ENCODE results near the gene ILF3.

DNA sequence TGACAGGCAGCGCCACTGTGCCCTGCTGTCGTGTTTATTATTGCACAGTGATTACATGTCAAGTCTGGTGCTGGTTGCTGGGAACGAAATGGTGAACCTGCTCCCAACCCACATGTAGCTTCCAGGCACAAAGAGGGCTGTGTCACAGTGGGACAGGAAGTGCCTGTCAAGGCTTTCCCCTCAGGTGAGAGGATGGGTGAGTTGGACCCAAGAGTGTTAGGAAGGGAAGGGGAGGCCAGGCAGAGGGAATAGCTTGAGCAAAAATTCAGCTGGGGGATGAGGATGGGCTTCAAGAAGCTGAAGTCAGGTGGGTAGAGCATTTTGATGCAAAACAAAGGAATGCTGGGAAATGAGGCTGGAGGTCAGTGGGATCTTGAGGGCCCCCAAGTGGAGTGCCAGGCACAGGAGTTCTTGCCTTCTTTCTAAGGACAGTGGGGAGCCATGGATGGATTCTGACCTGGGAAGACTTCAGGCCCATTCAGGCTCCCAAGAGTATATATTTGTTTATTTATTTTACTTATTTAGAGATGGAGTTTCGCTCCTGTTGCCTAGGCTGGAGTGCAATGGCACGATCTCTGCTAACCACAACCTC lies 38.6 kb downstream of the ILF3 start:
- TF ChIP-seq TBP (CRISPR knock-in tag; IDR thresholded peaks at IDR 0.05) (no peak), CTCF (CRISPR knock-in tag; IDR thresholded peaks at IDR 0.05) (no peak), ZNF768 (CRISPR knock-in tag; IDR thresholded peaks at IDR 0.05) (no peak), PBX3 (CRISPR knock-in tag; IDR thresholded peaks at IDR 0.05; ENCODE audit: borderline replicate concordance) (no peak), DZIP1 (CRISPR knock-in tag; IDR thresholded peaks at IDR 0.05) (no peak), ELF1 (CRISPR knock-in tag; IDR thresholded peaks at IDR 0.05) (no peak), ZNF496 (CRISPR knock-in tag; IDR thresholded peaks at IDR 0.05; ENCODE audit: insufficient replicate concordance) (no peak), RAD21 (CRISPR knock-in tag; IDR thresholded peaks at IDR 0.05) (no peak), ZNF501 (CRISPR knock-in tag; IDR thresholded peaks at IDR 0.05) (no peak), ZNF562 (CRISPR knock-in tag; IDR thresholded peaks at IDR 0.05; ENCODE audit: borderline replicate concordance) (no peak), NBN (conservative IDR thresholded peaks at IDR 0.05) (no peak)
- TF ChIP-seq, protein P1, sequence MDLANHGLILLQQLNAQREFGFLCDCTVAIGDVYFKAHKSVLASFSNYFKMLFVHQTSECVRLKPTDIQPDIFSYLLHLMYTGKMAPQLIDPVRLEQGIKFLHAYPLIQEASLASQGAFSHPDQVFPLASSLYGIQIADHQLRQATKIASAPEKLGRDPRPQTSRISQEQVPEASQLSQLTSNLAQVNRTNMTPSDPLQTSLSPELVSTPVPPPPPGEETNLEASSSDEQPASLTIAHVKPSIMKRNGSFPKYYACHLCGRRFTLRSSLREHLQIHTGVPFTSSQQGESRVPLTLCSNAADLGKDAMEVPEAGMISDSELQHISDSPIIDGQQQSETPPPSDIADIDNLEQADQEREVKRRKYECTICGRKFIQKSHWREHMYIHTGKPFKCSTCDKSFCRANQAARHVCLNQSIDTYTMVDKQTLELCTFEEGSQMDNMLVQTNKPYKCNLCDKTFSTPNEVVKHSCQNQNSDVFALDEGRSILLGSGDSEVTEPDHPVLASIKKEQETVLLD (CRISPR knock-in tag; IDR thresholded peaks at IDR 0.05; ENCODE audit: low read depth): no peak
- TF ChIP-seq, protein P2, sequence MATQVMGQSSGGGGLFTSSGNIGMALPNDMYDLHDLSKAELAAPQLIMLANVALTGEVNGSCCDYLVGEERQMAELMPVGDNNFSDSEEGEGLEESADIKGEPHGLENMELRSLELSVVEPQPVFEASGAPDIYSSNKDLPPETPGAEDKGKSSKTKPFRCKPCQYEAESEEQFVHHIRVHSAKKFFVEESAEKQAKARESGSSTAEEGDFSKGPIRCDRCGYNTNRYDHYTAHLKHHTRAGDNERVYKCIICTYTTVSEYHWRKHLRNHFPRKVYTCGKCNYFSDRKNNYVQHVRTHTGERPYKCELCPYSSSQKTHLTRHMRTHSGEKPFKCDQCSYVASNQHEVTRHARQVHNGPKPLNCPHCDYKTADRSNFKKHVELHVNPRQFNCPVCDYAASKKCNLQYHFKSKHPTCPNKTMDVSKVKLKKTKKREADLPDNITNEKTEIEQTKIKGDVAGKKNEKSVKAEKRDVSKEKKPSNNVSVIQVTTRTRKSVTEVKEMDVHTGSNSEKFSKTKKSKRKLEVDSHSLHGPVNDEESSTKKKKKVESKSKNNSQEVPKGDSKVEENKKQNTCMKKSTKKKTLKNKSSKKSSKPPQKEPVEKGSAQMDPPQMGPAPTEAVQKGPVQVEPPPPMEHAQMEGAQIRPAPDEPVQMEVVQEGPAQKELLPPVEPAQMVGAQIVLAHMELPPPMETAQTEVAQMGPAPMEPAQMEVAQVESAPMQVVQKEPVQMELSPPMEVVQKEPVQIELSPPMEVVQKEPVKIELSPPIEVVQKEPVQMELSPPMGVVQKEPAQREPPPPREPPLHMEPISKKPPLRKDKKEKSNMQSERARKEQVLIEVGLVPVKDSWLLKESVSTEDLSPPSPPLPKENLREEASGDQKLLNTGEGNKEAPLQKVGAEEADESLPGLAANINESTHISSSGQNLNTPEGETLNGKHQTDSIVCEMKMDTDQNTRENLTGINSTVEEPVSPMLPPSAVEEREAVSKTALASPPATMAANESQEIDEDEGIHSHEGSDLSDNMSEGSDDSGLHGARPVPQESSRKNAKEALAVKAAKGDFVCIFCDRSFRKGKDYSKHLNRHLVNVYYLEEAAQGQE (IDR thresholded peaks at IDR 0.05; ENCODE audit: borderline replicate concordance in 1 of 2, low read depth in 1 of 2, low read length in 2 of 2): no peak
- TF ChIP-seq, protein P3, sequence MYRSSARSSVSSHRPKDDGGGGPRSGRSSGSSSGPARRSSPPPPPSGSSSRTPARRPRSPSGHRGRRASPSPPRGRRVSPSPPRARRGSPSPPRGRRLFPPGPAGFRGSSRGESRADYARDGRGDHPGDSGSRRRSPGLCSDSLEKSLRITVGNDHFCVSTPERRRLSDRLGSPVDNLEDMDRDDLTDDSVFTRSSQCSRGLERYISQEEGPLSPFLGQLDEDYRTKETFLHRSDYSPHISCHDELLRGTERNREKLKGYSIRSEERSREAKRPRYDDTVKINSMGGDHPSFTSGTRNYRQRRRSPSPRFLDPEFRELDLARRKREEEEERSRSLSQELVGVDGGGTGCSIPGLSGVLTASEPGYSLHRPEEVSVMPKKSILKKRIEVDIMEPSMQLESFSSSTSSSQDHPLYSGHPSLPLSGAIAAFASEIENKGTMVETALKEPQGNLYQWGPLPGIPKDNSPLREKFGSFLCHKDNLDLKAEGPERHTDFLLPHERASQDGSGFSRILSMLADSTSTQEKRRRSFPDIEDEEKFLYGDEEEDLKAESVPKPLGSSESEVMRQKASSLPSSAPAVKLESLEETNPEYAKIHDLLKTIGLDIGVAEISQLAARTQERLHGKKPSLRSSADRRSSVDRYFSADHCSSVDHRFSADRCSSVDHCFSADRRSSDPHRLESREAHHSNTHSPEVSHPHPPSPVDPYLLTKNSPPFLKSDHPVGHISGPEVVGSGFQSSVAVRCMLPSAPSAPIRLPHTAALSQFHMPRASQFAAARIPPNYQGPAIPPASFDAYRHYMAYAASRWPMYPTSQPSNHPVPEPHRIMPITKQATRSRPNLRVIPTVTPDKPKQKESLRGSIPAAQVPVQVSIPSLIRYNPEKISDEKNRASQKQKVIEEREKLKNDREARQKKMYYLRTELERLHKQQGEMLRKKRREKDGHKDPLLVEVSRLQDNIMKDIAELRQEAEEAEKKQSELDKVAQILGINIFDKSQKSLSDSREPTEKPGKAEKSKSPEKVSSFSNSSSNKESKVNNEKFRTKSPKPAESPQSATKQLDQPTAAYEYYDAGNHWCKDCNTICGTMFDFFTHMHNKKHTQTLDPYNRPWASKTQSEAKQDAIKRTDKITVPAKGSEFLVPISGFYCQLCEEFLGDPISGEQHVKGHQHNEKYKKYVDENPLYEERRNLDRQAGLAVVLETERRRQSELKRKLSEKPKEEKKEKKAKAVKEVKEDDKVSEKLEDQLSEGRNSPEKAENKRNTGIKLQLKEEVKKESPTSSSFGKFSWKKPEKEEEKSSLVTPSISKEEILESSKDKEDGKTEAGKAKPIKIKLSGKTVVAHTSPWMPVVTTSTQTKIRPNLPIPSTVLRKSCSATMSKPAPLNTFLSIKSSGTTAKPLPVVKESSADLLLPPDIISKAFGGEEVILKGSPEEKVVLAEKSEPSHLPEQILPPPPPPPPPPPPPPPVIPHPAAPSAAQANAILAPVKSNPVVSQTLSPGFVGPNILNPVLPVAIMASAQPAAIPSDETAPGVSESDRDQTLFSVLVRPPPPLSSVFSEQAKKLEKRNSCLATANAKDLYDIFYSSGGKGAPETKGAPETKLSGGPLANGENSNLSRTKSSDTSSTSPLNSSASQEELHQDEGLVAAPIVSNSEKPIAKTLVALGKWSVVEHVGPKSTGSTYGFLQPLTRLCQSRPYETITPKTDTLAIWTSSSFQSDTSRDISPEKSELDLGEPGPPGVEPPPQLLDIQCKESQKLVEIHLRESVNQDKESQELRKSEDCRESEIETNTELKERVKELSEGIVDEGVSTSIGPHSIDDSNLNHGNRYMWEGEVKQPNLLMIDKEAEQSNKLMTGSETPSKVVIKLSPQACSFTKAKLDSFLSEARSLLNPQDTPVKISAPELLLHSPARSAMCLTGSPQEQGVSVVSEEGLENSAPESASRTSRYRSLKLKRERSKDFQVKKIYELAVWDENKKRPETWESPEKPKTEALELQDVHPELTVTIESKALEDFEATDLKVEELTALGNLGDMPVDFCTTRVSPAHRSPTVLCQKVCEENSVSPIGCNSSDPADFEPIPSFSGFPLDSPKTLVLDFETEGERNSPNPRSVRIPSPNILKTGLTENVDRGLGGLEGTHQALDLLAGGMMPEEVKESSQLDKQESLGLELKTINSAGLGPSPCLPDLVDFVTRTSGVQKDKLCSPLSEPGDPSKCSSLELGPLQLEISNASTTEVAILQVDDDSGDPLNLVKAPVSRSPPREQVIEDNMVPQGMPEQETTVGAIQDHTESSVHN (CRISPR knock-in tag; IDR thresholded peaks at IDR 0.05): no peak

Measured in HepG2 (cell line).